KMS-11 (cell line): ENCODE results near the gene PRL.

Source experiments
- H2AFZ ChIP-seq: fragments of 200-600 bp; sonication (generic); 2 replicates; pipeline ENCODE4 v1.6.1; 2016; ENCODE audit warnings: antibody characterized with exemption, mixed run types, low read depth
- H3K27ac ChIP-seq: fragments of 200-600 bp; sonication (generic); 2 replicates; pipeline ENCODE4 v1.6.1; 2016; ENCODE audit warnings: mild to moderate bottlenecking, mixed run types
- H3K27me3 ChIP-seq: fragments of 200-600 bp; sonication (generic); 2 replicates; pipeline ENCODE4 v1.6.1; 2017; ENCODE audit warnings: mild to moderate bottlenecking, low read depth, mixed run types, moderate library complexity; ENCODE audit not compliant: insufficient read depth
- H3K36me3 ChIP-seq: fragments of 200-600 bp; sonication (generic); 2 replicates; pipeline ENCODE4 v1.6.1; 2017; ENCODE audit warnings: mild to moderate bottlenecking, mixed run types; ENCODE audit not compliant: insufficient read depth
- H3K4me1 ChIP-seq: fragments of 200-600 bp; sonication (generic); 2 replicates; pipeline ENCODE4 v1.6.1; 2016; ENCODE audit warnings: mild to moderate bottlenecking, low read depth, mixed run types; ENCODE audit not compliant: poor library complexity, severe bottlenecking
- H3K4me2 ChIP-seq: fragments of 200-600 bp; sonication (generic); 2 replicates; pipeline ENCODE4 v1.7.0; 2016; ENCODE audit warnings: mild to moderate bottlenecking, mixed run types
- H3K4me3 ChIP-seq: fragments of 200-600 bp; sonication (generic); IDR thresholded peaks from 2 replicates; pipeline ENCODE4 v1.6.1; 2017; ENCODE audit warnings: low read depth, low read length, mixed read lengths; ENCODE audit not compliant: insufficient read depth
- H3K79me2 ChIP-seq: fragments of 200-600 bp; sonication (generic); 2 replicates; pipeline ENCODE4 v1.6.1; 2016; ENCODE audit warnings: low read depth, mixed run types; ENCODE audit not compliant: insufficient read depth
- H3K9ac ChIP-seq: fragments of 200-600 bp; sonication (generic); 2 replicates; pipeline ENCODE4 v1.6.1; 2016; ENCODE audit warnings: mild to moderate bottlenecking, mixed run types
- H4K20me1 ChIP-seq: fragments of 200-600 bp; sonication (generic); 2 replicates; pipeline ENCODE4 v1.6.1; 2016; ENCODE audit warnings: mild to moderate bottlenecking, mixed run types; ENCODE audit not compliant: insufficient read depth
- TF ChIP-seq, protein P1 (sequence below): fragments of 200-600 bp; sonication (generic); conservative IDR thresholded peaks from 2 replicates; pipeline ENCODE4 v1.6.1; 2017; ENCODE audit warnings: low read depth, mild to moderate bottlenecking, antibody characterized with exemption, low read length, moderate library complexity, mixed read lengths

Gene PRL

DNA sequence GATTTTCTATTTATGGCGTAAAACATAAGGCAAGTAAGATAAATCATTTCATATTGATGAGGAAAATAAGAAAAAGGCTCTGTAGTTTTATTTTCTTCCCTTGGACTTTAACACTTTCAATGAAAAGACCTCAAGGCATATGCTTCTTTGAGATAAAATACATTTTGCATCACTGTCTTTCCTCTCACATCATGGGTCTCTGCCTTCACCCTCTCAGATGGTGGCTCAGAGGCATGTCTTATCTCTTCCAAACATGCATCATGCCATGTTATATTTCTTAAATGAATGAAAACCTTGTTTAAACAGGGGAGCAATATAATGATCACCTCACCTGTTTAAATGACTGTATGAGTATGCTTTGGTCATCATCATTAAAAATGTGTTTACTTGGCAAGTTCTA is 59.3 kb downstream of the PRL start:
- H4K20me1 ChIP-seq: no peaks in the 10 kb centered on the region
- no peak overlapping the region for H3K4me3 ChIP-seq
- H3K79me2 ChIP-seq: no peaks in the 10 kb centered on the region
- no peaks in the 10 kb centered on the region for H3K27me3 ChIP-seq
- H3K4me1 ChIP-seq: no peaks in the 10 kb centered on the region
- no peak overlapping the region for H3K4me2 ChIP-seq
- H3K9ac ChIP-seq: no peak overlapping the region
- TF ChIP-seq, protein P1, sequence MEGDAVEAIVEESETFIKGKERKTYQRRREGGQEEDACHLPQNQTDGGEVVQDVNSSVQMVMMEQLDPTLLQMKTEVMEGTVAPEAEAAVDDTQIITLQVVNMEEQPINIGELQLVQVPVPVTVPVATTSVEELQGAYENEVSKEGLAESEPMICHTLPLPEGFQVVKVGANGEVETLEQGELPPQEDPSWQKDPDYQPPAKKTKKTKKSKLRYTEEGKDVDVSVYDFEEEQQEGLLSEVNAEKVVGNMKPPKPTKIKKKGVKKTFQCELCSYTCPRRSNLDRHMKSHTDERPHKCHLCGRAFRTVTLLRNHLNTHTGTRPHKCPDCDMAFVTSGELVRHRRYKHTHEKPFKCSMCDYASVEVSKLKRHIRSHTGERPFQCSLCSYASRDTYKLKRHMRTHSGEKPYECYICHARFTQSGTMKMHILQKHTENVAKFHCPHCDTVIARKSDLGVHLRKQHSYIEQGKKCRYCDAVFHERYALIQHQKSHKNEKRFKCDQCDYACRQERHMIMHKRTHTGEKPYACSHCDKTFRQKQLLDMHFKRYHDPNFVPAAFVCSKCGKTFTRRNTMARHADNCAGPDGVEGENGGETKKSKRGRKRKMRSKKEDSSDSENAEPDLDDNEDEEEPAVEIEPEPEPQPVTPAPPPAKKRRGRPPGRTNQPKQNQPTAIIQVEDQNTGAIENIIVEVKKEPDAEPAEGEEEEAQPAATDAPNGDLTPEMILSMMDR: no peak
- H3K27ac ChIP-seq: no peak overlapping the region
- no peaks in the 10 kb centered on the region for H3K36me3 ChIP-seq
- H2AFZ ChIP-seq: no peak overlapping the region
